HEK293 (cell line): ENCODE results near the gene AMN.

Experiments used
- CTCF ChIA-PET: fragments of 350-600 bp; formaldehyde crosslinking; extraction: SDS; loops from one replicate; lab custom pipeline; 2021; ENCODE audit warnings: antibody characterized with exemption; lab: Yijun Ruan, JAX
- POLR2A ChIA-PET: fragments of 300-600 bp; formaldehyde crosslinking; extraction: SDS; loops from one replicate; lab custom pipeline; 2020; ENCODE audit warnings: antibody characterized with exemption, inconsistent platforms; lab: Yijun Ruan, JAX
- H3K27ac ChIP-seq: fragments of 200-500 bp; sonication (Bioruptor generic); 2 replicates; pipeline ENCODE4 v1.5.1; 2014; ENCODE audit warnings: low read depth, low read length, control low read depth, inconsistent platforms; ENCODE audit errors: extremely low read depth
- H3K36me3 ChIP-seq, 2 experiments: fragments of 200-500 bp in 1 of 2; sonication (Bioruptor generic) in 1 of 2; 1 replicate in 1 of 2; 2 replicates in 1 of 2; pipeline ENCODE4 v1.5.1; 2014 to 2017; ENCODE audit warnings: inconsistent platforms in 2 of 2, low read length in 2 of 2; ENCODE audit not compliant: control insufficient read depth in 2 of 2, insufficient read depth in 1 of 2
- H3K4me1 ChIP-seq: fragments of 200-500 bp; sonication (Bioruptor generic); 2 replicates; pipeline ENCODE4 v1.5.1; 2014; ENCODE audit warnings: mild to moderate bottlenecking, low read length, inconsistent platforms; ENCODE audit not compliant: control insufficient read depth, insufficient read depth
- H3K4me3 ChIP-seq: 2 replicates; pipeline ENCODE4 v1.5.1; 2011; ENCODE audit warnings: low read depth, mild to moderate bottlenecking, control low read depth, low read length, moderate library complexity
- H3K9me3 ChIP-seq: fragments of 200-500 bp; sonication (Bioruptor generic); 2 replicates; pipeline ENCODE4 v1.5.1; 2014; ENCODE audit warnings: low read depth, low read length, inconsistent platforms; ENCODE audit not compliant: control insufficient read depth, insufficient read depth
- BCL11A ChIP-seq: fragments of 450-650 bp; formaldehyde crosslinking; IDR thresholded peaks from 2 replicates; pipeline ENCODE4 v1.5.1; 2016; ENCODE audit warnings: low read depth, missing biosample characterization, missing genetic modification characterization
- EGR2 ChIP-seq: fragments of 450-650 bp; formaldehyde crosslinking; IDR thresholded peaks from 2 replicates; pipeline ENCODE4 v1.5.1; 2016; ENCODE audit warnings: low read depth, missing biosample characterization, missing genetic modification characterization
- PRDM6 ChIP-seq: fragments of 450-650 bp; formaldehyde crosslinking; IDR thresholded peaks from 2 replicates; pipeline ENCODE4 v1.5.1; 2017; ENCODE audit warnings: missing biosample characterization, missing genetic modification characterization
- SALL2 ChIP-seq: fragments of 450-650 bp; formaldehyde crosslinking; IDR thresholded peaks from 2 replicates; pipeline ENCODE4 v1.5.0; 2017; ENCODE audit warnings: missing biosample characterization, mild to moderate bottlenecking, missing genetic modification characterization, borderline replicate concordance
- ZNF121 ChIP-seq: fragments of 450-650 bp; formaldehyde crosslinking; IDR thresholded peaks from 2 replicates; pipeline ENCODE4 v1.5.1; 2016; ENCODE audit warnings: missing biosample characterization, missing genetic modification characterization
- ZNF133 ChIP-seq: fragments of 450-650 bp; formaldehyde crosslinking; IDR thresholded peaks from 2 replicates; pipeline ENCODE4 v1.5.1; 2016; ENCODE audit warnings: missing biosample characterization, missing genetic modification characterization
- ZNF155 ChIP-seq: fragments of 450-650 bp; formaldehyde crosslinking; IDR thresholded peaks from 2 replicates; pipeline ENCODE4 v1.5.1; 2016; ENCODE audit warnings: missing biosample characterization, missing genetic modification characterization
- ZNF19 ChIP-seq: fragments of 450-650 bp; formaldehyde crosslinking; IDR thresholded peaks from 2 replicates; pipeline ENCODE4; 2016; ENCODE audit warnings: missing biosample characterization, missing genetic modification characterization, low read depth
- ZNF391 ChIP-seq: fragments of 450-650 bp; formaldehyde crosslinking; IDR thresholded peaks from 2 replicates; pipeline ENCODE4 v1.5.1; 2016; ENCODE audit warnings: low read depth, missing biosample characterization, missing genetic modification characterization, borderline replicate concordance
- ZNF529 ChIP-seq: fragments of 450-650 bp; formaldehyde crosslinking; IDR thresholded peaks from 2 replicates; pipeline ENCODE4 v1.5.1; 2017; ENCODE audit warnings: missing genetic modification characterization, missing biosample characterization; ENCODE audit not compliant: insufficient replicate concordance
- ZNF704 ChIP-seq: fragments of 450-650 bp; formaldehyde crosslinking; IDR thresholded peaks from 2 replicates; pipeline ENCODE4 v1.5.1; 2016; ENCODE audit warnings: missing biosample characterization, missing genetic modification characterization
- ZNF747 ChIP-seq: fragments of 450-650 bp; formaldehyde crosslinking; IDR thresholded peaks from 2 replicates; pipeline ENCODE4 v1.5.1; 2016; ENCODE audit warnings: missing biosample characterization, missing genetic modification characterization
- TF ChIP-seq, protein P1 (sequence below): fragments of 450-650 bp; formaldehyde crosslinking; IDR thresholded peaks from 2 replicates; pipeline ENCODE4 v1.5.1; 2016; ENCODE audit warnings: missing biosample characterization, missing genetic modification characterization, low read depth
- TF ChIP-seq, protein P2 (sequence below): fragments of 450-650 bp; formaldehyde crosslinking; IDR thresholded peaks from 2 replicates; pipeline ENCODE4 v1.5.1; 2016; ENCODE audit warnings: missing biosample characterization, missing genetic modification characterization, low read depth

Gene AMN

DNA sequence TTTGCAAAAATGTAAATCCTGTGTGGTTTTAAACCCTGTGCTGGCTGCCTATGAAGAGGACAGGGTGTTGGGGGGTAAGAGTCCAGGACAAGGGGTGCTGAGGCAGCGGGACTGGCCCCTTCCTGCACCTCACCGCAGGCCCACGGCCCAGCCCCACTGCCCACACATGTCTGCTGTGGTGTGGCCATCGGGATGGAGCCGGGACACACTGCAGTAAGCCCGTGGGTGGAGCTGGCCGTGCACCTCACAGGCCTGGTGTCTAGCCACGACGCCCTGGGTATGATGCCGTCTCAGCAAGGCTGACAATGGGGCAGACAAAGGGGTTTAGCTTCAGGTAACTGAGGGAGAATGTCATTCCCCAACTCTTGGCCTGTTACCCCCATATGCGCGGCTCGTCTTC lies 19.6 kb downstream of the AMN start:
- no peaks in the 10 kb centered on the region for H3K9me3 ChIP-seq
- H3K27ac ChIP-seq = no peak overlapping the region
- H3K4me1 ChIP-seq = no peaks in the 10 kb centered on the region
- ChIA-PET CTCF (no interaction called here), POLR2A (no interaction called here)
- TF ChIP-seq EGR2 (tag by site-specific recombination) (peak; percentile 25), SALL2 (tag by site-specific recombination) (no peak)
- peaks cover 4 to 92% of the 10 kb centered on the region in 2 experiments; a peak in 2 of 3 replicates for H3K36me3 ChIP-seq
- H3K4me3 ChIP-seq = no peak overlapping the region

DNA sequence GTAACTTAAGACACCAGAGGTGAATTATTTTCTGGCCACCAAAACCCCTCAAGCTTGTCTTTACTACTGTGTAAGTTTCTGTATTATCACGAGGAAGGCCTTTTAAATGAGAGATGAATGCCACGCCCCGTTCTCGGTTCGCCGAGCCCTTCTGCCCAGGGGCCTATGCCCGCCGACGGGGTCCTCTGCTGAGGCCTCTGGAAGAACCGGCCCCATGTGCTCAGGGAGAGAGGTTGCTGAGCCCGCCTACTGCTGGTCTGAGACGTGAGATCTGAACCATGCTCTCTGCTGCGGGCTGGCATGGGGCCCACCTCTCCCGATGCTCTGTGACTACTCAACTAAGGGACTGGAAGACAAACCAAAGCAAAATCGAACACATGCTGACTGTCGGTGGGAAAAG lies 21.0 kb downstream of the AMN start:
- H3K36me3 ChIP-seq = peaks cover 4 to 86% of the 10 kb centered on the region in 2 experiments; a peak in 2 of 3 replicates
- H3K9me3 ChIP-seq = no peaks in the 10 kb centered on the region
- no peak overlapping the region for H3K4me3 ChIP-seq
- CTCF ChIA-PET = interaction anchor here (0.6 kb wide), 1 partner anchor 13 kb away, joined by 3 read pairs; no protein-coding TSS in a partner anchor
- H3K4me1 ChIP-seq = no peaks in the 10 kb centered on the region
- H3K27ac ChIP-seq = no peak overlapping the region
- TF ChIP-seq, protein P1, sequence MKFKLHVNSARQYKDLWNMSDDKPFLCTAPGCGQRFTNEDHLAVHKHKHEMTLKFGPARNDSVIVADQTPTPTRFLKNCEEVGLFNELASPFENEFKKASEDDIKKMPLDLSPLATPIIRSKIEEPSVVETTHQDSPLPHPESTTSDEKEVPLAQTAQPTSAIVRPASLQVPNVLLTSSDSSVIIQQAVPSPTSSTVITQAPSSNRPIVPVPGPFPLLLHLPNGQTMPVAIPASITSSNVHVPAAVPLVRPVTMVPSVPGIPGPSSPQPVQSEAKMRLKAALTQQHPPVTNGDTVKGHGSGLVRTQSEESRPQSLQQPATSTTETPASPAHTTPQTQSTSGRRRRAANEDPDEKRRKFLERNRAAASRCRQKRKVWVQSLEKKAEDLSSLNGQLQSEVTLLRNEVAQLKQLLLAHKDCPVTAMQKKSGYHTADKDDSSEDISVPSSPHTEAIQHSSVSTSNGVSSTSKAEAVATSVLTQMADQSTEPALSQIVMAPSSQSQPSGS (tag by site-specific recombination) = no peak
- TF ChIP-seq PRDM6 (tag by site-specific recombination) (no peak), ZNF19 (tag by site-specific recombination) (no peak), ZNF529 (no peak), ZNF121 (tag by site-specific recombination) (no peak), ZNF391 (tag by site-specific recombination) (no peak), BCL11A (tag by site-specific recombination) (no peak), ZNF704 (tag by site-specific recombination) (no peak)
- TF ChIP-seq, protein P2, sequence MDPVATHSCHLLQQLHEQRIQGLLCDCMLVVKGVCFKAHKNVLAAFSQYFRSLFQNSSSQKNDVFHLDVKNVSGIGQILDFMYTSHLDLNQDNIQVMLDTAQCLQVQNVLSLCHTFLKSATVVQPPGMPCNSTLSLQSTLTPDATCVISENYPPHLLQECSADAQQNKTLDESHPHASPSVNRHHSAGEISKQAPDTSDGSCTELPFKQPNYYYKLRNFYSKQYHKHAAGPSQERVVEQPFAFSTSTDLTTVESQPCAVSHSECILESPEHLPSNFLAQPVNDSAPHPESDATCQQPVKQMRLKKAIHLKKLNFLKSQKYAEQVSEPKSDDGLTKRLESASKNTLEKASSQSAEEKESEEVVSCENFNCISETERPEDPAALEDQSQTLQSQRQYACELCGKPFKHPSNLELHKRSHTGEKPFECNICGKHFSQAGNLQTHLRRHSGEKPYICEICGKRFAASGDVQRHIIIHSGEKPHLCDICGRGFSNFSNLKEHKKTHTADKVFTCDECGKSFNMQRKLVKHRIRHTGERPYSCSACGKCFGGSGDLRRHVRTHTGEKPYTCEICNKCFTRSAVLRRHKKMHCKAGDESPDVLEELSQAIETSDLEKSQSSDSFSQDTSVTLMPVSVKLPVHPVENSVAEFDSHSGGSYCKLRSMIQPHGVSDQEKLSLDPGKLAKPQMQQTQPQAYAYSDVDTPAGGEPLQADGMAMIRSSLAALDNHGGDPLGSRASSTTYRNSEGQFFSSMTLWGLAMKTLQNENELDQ (tag by site-specific recombination) = no peak
- POLR2A ChIA-PET = no interaction called here

DNA sequence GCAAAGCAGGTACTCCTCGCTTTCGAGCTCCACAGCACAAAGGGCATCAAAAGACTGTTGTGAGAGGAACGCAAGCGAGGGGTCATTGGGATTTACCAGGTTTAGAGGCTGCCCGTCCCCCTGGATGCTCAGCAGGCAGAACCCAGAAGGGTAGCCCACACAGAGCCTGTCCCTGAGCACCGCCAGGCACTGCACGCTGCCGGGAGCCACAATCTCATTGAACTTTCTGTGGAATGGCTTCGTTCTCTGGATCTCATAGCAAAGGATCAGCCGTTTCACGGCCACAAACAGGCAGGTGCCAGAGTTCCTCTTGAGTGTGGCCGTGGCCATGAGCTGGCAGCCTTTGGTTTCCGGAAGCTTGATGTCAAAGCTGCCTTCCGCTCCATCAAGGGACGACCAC lies 21.5 kb downstream of the AMN start:
- CTCF ChIA-PET = interaction anchor here (0.6 kb wide), 1 partner anchor 13 kb away, joined by 3 read pairs; no protein-coding TSS in a partner anchor
- Histone ChIP-seq H3K36me3 (peaks cover 4 to 88% of the 10 kb centered on the region in 2 experiments; a peak in 2 of 3 replicates), H3K27ac (no peak overlapping the region), H3K4me3 (no peak overlapping the region)
- TF ChIP-seq ZNF155 (tag by site-specific recombination) (no peak), ZNF133 (tag by site-specific recombination) (no peak), ZNF747 (tag by site-specific recombination) (no peak)
- TF ChIP-seq, all 188 proteins: peak for 0
- no peaks in the 10 kb centered on the region for H3K4me1 ChIP-seq
- no peaks in the 10 kb centered on the region for H3K9me3 ChIP-seq
- POLR2A ChIA-PET = no interaction called here
